GM08714 (cell line): ENCODE measurements around the gene MED9.
"Not testable (repeated sequence)": the region's sequence is repeated elsewhere in the genome, so short reads cannot be mapped to it uniquely, and the experiment has no call there.

ENCODE experiments used
- H3K4me3 ChIP-seq: fragments of 200-500 bp; sonication (Bioruptor generic); 2 replicates; pipeline ENCODE4 v1.5.1; 2014; ENCODE audit warnings: mild to moderate bottlenecking, low read length, inconsistent platforms
- ZNF274 ChIP-seq: IDR thresholded peaks from 2 replicates; pipeline ENCODE4 v1.6.1; 2012; ENCODE audit warnings: mild to moderate bottlenecking, low read depth, low read length

MED9 gene

GRCh38 chr17:17445925-17446665, 30.7 kb upstream of the MED9 start:
- TF ChIP-seq ZNF274, result no peak
- H3K4me3 ChIP-seq, result no peak overlapping the region

DNA sequence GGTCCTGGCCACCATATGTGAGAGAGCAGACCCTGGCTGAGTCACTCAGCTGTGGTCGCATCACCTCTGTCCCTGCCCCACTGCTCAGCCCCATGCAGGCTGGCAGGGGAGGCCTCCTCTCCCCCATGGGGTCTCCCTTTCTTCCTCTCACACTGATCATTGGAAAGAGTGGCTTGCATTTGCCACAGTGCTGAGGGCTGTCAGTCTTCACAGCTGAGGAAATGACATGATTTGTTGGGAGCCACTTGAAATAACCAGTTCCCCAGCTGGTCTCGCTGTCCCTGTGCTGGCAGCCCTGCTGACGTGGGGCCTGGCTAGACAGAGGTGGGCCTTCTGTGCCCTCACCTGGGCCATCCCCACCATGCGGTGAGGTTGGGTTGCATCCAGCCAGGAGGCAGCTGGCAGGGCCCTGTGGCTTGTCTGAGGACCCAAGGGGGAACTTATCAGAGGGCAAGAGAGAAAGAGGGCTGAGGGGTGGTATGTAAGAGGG, 30.1 kb upstream of the MED9 start:
- TF ChIP-seq ZNF274, result no peak

DNA sequence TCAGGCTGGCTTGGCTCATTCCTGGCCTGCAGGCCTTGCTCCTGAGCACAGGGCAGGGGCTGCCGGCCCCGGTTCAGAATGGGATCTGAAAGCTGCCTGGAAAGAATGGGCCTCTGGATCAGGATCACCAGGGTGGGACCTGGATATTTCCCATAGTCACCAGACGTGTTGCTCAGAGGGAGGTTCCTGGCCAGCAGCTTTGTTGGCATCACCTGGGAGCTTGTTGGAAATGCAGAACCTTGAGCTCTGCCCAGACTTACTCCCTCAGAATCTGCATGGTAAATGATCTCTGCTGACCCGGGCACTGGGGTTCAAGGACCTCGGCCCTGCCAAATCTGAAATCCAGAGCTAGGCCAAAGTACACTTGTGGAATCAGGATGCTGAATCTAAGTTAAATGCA, 29.5 kb upstream of the MED9 start:
- TF ChIP-seq ZNF274, result no peak
- no peak overlapping the region for H3K4me3 ChIP-seq

More for the DNA sequence above, 30.1 kb upstream of the MED9 start:
- no peak overlapping the region for H3K4me3 ChIP-seq

GRCh38 chr17:17448076-17448475, 28.7 kb upstream of the MED9 start:
- H3K4me3 ChIP-seq, result no peak overlapping the region
- TF ChIP-seq ZNF274, result no peak

DNA sequence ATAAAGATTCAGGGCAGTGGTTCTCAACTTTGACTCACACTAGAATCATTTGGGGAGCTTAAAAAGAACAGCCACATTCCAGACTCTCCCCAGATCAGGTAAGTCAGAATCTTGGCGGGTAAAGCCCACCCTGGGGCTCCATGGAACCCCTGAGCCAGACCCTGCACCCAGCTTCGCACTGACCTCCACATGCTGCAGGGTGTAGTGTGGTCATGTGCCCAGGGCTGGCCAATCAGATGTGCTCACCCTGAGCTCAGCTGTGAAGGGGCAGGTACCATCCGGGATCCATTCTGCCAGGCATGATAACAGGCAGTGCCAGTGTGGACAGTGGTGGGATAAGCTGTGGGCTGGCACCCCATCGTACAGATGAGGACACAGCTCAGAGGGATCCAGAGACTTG, 28.1 kb upstream of the MED9 start:
- TF ChIP-seq ZNF274, result no peak
- H3K4me3 ChIP-seq, result no peak overlapping the region

DNA sequence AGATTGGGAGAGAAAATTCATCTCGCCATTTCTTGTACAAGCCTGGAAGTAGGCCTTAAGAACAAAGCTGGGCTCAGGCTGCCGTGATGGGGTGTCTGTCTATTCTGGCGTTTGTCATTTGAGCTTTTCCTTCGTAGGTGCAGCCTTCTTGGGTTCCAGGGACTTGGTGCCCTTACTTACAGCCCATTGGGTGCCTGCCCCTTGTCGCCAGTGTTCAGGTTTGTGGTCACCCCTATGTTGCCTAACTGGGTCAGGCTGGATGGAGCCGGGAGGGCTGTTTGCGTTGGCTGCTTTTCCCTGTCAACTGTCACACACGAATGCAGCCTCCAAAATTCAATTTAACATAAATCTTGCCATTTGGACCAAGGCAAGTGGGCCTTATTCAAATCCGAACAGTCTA, 23.7 kb upstream of the MED9 start:
- H3K4me3 ChIP-seq, result no peak overlapping the region
- TF ChIP-seq ZNF274, result no peak

- no peak for TF ChIP-seq ZNF274
- H3K4me3 ChIP-seq, result no peak overlapping the region
Measured at GRCh38 chr17:17454276-17454675, 22.5 kb upstream of the MED9 start.

GRCh38 chr17:17454700-17455099, 22.1 kb upstream of the MED9 start:
- not testable (repeated sequence) for H3K4me3 ChIP-seq

DNA sequence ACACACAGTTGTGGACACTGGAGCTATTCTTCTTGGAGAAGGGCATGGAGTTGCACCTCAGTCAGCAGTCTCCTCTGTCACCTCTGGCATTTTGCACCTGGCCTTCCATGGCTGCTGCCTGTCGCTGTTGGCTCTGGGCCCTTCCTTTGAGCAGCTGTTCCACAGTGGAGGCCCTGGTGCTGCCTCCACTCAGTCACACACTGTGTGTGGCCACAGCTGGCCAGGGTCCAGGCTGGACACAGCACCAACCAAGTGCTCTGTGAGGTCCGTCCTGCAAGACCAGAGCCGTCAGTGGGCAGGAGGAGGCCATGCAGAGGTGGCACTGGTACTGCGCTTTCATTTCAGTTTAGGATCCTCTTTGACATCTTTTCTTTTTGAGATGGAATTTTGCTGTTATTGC, 21.6 kb upstream of the MED9 start:
- no peak for TF ChIP-seq ZNF274
- H3K4me3 ChIP-seq, result no peak overlapping the region

DNA sequence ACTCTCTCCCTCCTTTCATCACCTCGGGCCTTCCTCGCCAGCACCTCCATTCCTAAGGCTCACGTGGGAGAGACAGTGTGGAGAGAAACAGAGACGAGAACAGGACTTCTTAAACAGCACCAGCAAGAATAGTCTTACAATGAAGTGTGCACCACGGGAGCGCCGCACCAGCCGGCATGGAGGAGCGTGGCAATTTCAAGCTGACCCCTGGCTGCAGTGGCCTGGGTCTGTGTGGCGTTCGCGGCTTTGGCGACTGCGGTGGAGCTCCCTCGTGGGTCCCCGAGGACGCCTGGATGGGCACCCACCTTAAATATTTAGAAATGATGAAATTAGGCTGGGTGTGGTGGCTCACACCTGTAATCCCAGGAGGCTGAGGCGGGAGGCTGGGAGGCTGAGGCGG, 20.5 kb upstream of the MED9 start:
- TF ChIP-seq ZNF274, result no peak
- H3K4me3 ChIP-seq, result no peak overlapping the region

DNA sequence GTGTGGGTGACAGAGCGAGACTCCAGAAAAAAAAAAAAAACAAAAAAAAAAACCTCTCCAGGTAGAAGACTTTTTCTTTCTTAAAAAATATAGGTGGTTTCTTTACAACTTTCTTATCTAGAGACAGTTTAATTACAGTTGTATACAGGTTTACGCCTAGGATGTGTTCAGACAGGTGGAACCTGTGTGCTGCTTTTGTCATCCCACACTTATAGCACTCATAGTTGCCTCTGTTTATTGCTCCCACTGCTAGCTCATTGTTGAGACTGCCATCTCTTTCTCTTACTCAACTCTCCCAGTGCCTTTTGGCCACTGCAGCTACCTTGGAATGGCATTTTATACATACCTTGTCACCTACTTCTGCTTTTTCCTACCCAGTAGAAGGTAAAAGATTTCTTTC, 19.1 kb upstream of the MED9 start:
- TF ChIP-seq ZNF274, result no peak
- no peak overlapping the region for H3K4me3 ChIP-seq

DNA sequence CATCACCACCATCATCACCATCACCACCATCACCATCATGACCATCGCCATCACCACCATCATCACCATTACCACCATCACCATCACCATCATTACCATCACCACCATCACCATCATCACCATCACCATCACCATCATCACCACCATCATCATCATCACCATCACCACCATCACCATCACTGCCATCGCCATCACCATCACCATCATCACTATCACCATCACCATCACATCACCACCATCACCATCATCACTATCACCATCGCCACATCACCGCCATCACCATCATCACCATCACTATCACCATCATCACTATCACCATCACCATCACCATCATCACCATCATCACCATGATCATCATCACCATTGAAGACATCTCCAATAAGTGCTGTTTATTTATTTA, 16.8 kb upstream of the MED9 start:
- H3K4me3 ChIP-seq, result no peak overlapping the region

DNA sequence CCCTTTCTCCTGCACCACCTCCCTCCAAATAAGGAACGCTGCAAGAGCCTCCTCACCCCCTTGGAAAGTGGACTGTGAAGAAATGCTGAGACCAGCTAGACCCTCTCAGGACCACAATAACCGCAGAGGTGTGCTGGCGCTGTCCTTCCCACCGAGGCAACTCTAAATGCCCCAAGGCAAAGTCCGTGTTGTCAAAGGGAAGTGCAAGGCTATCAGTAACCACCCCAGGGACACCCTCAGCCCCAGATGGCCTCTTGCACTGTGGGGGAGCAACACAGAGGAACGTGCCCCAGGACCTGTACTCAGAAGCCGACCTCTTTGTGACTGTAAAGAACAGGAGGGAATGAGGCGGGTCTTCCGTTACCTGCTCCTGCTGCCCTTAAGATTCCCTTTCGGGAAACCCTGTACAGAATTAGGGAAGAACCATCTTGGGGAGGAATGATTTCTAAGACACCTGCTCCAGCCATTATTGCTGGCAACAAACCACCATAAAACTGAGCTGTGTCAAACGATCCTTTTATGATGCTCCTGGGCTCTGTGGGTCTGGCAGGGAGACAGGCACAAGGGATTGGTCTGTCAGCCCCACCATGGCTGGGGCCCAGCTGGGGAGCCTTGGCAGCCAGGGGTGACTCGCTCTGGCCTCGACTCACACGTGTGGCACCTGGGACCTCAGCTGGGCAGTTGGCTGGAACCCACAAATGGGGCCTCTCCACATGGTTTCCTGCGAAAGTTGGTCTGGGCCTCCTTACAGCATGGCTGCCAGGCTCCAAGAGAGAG, 14.6 kb upstream of the MED9 start:
- H3K4me3 ChIP-seq, result no peak overlapping the region
- TF ChIP-seq ZNF274, result no peak

More for the DNA sequence above, 16.8 kb upstream of the MED9 start:
- no peak for TF ChIP-seq ZNF274

DNA sequence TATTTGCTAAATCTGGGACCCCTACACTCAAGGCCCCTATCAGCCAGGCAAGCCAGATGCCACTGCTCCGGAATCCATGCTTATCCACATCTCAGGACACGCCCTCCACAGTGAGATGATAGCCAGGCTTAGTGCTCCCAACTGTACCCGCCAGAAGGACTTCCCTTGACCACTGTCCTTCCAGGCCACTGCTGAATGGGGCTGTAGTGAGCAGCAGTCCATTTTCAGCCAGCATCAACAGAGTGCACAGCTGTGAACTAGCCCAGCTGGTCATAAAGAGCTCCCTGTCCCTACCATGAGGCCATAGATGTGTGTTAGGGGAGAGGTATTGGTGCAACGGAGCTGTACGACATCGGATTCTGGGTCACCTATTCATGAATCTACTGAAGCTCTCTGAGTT, 13.0 kb upstream of the MED9 start:
- no peak for TF ChIP-seq ZNF274
- no peak overlapping the region for H3K4me3 ChIP-seq

GRCh38 chr17:17465878-17466277, 10.9 kb upstream of the MED9 start:
- H3K4me3 ChIP-seq, result not testable (repeated sequence)
